SK-N-DZ (cell line): ENCODE measurements around the gene CHST11.
"Not testable (repeated sequence)": the region's sequence is repeated elsewhere in the genome, so short reads cannot be mapped to it uniquely, and the experiment has no call there.

ENCODE experiments used
- DNase-seq: peaks from one replicate; pipeline ENCODE4 v3.0.0-alpha.2; 2015; ENCODE audit warnings: low spot score
- small RNA-seq, 2 experiments: library from RNA; depleted of rRNA; stranded (forward); fragments of <200 nt; gene quantifications; one replicate each; pipeline ENCODE3, GENCODE V24; 2014

Gene CHST11

GRCh38 chr12:104801427-104801826, 344.7 kb downstream of the CHST11 start:
- no peak for DNase-seq

DNA sequence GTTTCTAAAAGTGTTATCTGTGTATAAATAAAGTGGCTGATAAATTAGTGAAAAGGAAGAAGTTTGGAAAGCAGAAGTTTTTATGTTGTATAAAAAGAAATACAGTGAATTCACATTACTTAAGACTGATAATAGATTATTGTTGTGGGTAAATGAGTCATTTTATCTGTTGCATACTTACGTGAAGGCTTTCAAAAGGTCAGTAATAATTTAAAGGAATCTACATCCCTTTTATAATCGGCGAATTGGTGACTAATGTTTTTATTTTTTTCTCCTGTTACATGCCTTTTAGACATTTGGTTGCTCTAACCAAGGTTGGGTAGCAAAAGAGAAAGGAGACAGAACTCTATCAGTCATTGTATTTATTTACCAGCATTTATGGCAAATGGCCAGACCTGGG, 345.5 kb downstream of the CHST11 start:
- no peak for DNase-seq

GRCh38 chr12:104805186-104805585, 348.4 kb downstream of the CHST11 start:
- DNase-seq = no peak

DNA sequence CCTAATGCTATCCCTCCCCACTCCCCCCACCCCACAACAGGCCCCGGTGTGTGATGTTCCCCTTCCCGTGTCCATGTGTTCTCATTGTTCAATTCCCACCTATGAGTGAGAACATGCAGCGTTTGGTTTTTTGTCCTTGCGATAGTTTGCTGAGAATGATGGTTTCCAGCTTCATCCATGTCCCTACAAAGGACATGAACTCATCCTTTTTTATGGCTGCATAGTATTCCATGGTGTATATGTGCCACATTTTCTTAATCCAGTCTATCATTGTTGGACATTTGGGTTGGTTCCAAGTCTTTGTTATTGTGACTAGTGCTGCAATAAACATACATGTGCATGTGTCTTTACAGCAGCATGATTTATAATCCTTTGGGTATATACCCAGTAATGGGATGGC, 349.4 kb downstream of the CHST11 start:
- DNase-seq = not testable (repeated sequence)

DNA sequence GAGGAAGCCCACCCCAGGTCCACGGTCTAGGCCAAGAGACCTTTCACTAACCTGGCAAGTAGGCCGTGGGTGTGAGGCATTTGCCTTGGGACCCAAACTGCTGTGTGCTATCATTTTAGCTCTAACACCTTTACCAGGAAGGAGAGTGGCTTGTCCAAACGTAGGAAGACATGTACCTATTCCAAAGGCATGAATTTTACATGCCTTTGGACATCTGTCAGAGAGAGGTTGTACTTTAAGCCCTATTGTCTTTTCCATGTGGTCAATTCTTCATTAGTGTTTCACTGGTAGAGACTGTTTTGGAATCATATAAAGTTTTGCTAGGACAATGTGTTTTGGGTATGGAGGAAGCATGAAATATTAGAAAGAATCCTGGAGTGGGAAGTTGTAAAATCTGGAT, 352.5 kb downstream of the CHST11 start:
- DNase-seq = no peak

- no peak for DNase-seq
These were observed 353.1 kb downstream of the CHST11 start for GRCh38 chr12:104809706-104810385.

Small RNA genes within 50 kb of the gene (small RNA-seq; reads per million reads assigned to genes)
- 0.03 to 0.22 reads per million in 2 experiments for gene MIR3922
